H9 (cell line): ENCODE data around the gene PLXNA2. TPM values are rescaled to one million over a fixed set of nuclear protein-coding genes. Genes with fewer than 3 reads are reported as not detected.

Experiments used
- DNase-seq: peaks from one replicate; pipeline ENCODE4 v3.0.0-alpha.2; 2017
- H2AFZ ChIP-seq: one replicate; pipeline ENCODE4 v1.6.1; 2013; ENCODE audit warnings: mild to moderate bottlenecking, low read length, control low read depth, moderate library complexity
- H2AK5ac ChIP-seq: 2 replicates; pipeline ENCODE4 v1.6.1; 2013; ENCODE audit warnings: low read length, control low read depth, mixed read lengths; ENCODE audit not compliant: insufficient read length
- H2BK120ac ChIP-seq: one replicate; pipeline ENCODE4 v1.6.1; 2013; ENCODE audit warnings: low read depth, mild to moderate bottlenecking, low read length, control low read depth, inconsistent platforms; ENCODE audit not compliant: poor library complexity, severe bottlenecking
- H2BK12ac ChIP-seq: 2 replicates; pipeline ENCODE4 v1.6.1; 2013; ENCODE audit warnings: low read length, control low read depth, mixed read lengths, low read depth; ENCODE audit not compliant: insufficient read length
- H2BK15ac ChIP-seq: 2 replicates; pipeline ENCODE4 v1.6.1; 2013; ENCODE audit warnings: low read depth, low read length, control low read depth
- H2BK20ac ChIP-seq: one replicate; pipeline ENCODE4 v1.6.1; 2013; ENCODE audit warnings: low read depth, mild to moderate bottlenecking, low read length, control low read depth, inconsistent platforms; ENCODE audit not compliant: poor library complexity, severe bottlenecking
- H2BK5ac ChIP-seq: 2 replicates; pipeline ENCODE4 v1.6.1; 2013; ENCODE audit warnings: low read length, control low read depth, mixed read lengths; ENCODE audit not compliant: insufficient read length
- H3K14ac ChIP-seq: 2 replicates; pipeline ENCODE4 v1.6.1; 2013; ENCODE audit warnings: low read length, control low read depth; ENCODE audit not compliant: insufficient read depth
- H3K18ac ChIP-seq: 2 replicates; pipeline ENCODE4 v1.6.1; 2013; ENCODE audit warnings: low read depth, mild to moderate bottlenecking, mixed read lengths, low read length, control low read depth; ENCODE audit not compliant: insufficient read length
- H3K23ac ChIP-seq: 2 replicates; pipeline ENCODE4 v1.6.1; 2013; ENCODE audit warnings: low read length, control low read depth, mixed read lengths, low read depth; ENCODE audit not compliant: insufficient read length
- H3K23me2 ChIP-seq: 2 replicates; pipeline ENCODE4 v1.6.1; 2013; ENCODE audit warnings: low read depth, mild to moderate bottlenecking, mixed read lengths, low read length, control low read depth; ENCODE audit not compliant: insufficient read length, poor library complexity, severe bottlenecking
- H3K27ac ChIP-seq: 2 replicates; pipeline ENCODE4 v1.5.1; 2013; ENCODE audit warnings: low read length, control low read depth, mixed read lengths, low read depth; ENCODE audit not compliant: insufficient read length
- H3K27me3 ChIP-seq: 2 replicates; pipeline ENCODE4 v1.6.1; 2013; ENCODE audit warnings: low read length, control low read depth, inconsistent platforms; ENCODE audit not compliant: insufficient read depth
- H3K4ac ChIP-seq: 2 replicates; pipeline ENCODE4 v1.6.1; 2013; ENCODE audit warnings: low read depth, mild to moderate bottlenecking, control low read depth, inconsistent platforms, low read length, moderate library complexity
- H3K4me1 ChIP-seq: 2 replicates; pipeline ENCODE4 v1.6.1; 2013; ENCODE audit warnings: low read length, control low read depth, inconsistent platforms; ENCODE audit not compliant: insufficient read depth
- H3K4me2 ChIP-seq: 2 replicates; pipeline ENCODE4 v1.6.1; 2013; ENCODE audit warnings: low read length, control low read depth, mixed read lengths; ENCODE audit not compliant: insufficient read length, insufficient read depth
- H3K56ac ChIP-seq: 2 replicates; pipeline ENCODE4 v1.6.1; 2013; ENCODE audit warnings: low read depth, mild to moderate bottlenecking, mixed read lengths, low read length, control low read depth; ENCODE audit not compliant: insufficient read length
- H3K79me1 ChIP-seq: 2 replicates; pipeline ENCODE4 v1.6.1; 2013; ENCODE audit warnings: low read depth, mild to moderate bottlenecking, moderate library complexity, low read length, control low read depth, inconsistent platforms; ENCODE audit not compliant: insufficient read depth, poor library complexity, severe bottlenecking
- H3K79me2 ChIP-seq: 2 replicates; pipeline ENCODE4 v1.6.1; 2013; ENCODE audit warnings: low read length, control low read depth, inconsistent platforms; ENCODE audit not compliant: insufficient read depth
- H3K9ac ChIP-seq: 2 replicates; pipeline ENCODE4 v1.6.1; 2013; ENCODE audit warnings: low read length, control low read depth, mixed read lengths; ENCODE audit not compliant: insufficient read length; ENCODE audit errors: extremely low read depth
- H3K9me3 ChIP-seq: one replicate; pipeline ENCODE4 v1.6.1; 2013; ENCODE audit warnings: low read depth, low read length, inconsistent platforms; ENCODE audit not compliant: control insufficient read depth
- H3T11ph ChIP-seq: one replicate; pipeline ENCODE4 v1.6.1; 2013; ENCODE audit warnings: mild to moderate bottlenecking, low read length, control low read depth, inconsistent platforms
- H4K20me1 ChIP-seq: one replicate; pipeline ENCODE4 v1.6.1; 2013; ENCODE audit not compliant: control insufficient read depth, insufficient read length, insufficient read depth
- H4K5ac ChIP-seq: 2 replicates; pipeline ENCODE4 v1.6.1; 2013; ENCODE audit warnings: low read depth, mild to moderate bottlenecking, mixed read lengths, low read length, control low read depth; ENCODE audit not compliant: insufficient read length
- H4K8ac ChIP-seq: replicated peaks from 2 replicates; pipeline ENCODE4 v1.6.1; 2013; ENCODE audit warnings: low read length, control low read depth, mixed read lengths, low read depth; ENCODE audit not compliant: insufficient read length
- H4K91ac ChIP-seq: 2 replicates; pipeline ENCODE4 v1.6.1; 2013; ENCODE audit warnings: low read depth, mild to moderate bottlenecking, moderate library complexity, mixed read lengths, low read length, control low read depth; ENCODE audit not compliant: insufficient read length
- H3K27ac Mint-ChIP-seq, 3 experiments: 2 replicates in 2 of 3; 3 replicates in 1 of 3; pipeline ENCODE4 v1.8.0; 2020 to 2021; ENCODE audit warnings: mixed read lengths in 3 of 3, mild to moderate bottlenecking in 1 of 3, moderate library complexity in 1 of 3
- H3K27me3 Mint-ChIP-seq: 2 replicates; pipeline ENCODE4 v1.8.0; 2021; ENCODE audit warnings: low read depth, mild to moderate bottlenecking, moderate library complexity, mixed read lengths
- H3K36me3 Mint-ChIP-seq, 3 experiments: 2 replicates in 2 of 3; 3 replicates in 1 of 3; pipeline ENCODE4 v1.8.0; 2020 to 2021; ENCODE audit warnings: low read depth in 3 of 3, mixed read lengths in 3 of 3; ENCODE audit not compliant: insufficient read depth in 1 of 3
- H3K4me1 Mint-ChIP-seq, 2 experiments: 2 replicates each; pipeline ENCODE4 v1.8.0; 2020; ENCODE audit warnings: mixed read lengths in 2 of 2
- H3K4me3 Mint-ChIP-seq, 2 experiments: 2 replicates in 1 of 2; 3 replicates in 1 of 2; pipeline ENCODE4 v1.8.0; 2020 to 2021; ENCODE audit warnings: mild to moderate bottlenecking in 2 of 2, mixed read lengths in 2 of 2, moderate library complexity in 1 of 2
- H3K9me3 Mint-ChIP-seq, 2 experiments: 2 replicates in 1 of 2; 3 replicates in 1 of 2; pipeline ENCODE4 v1.8.0; 2020; ENCODE audit warnings: mild to moderate bottlenecking in 2 of 2, mixed read lengths in 2 of 2, moderate library complexity in 1 of 2
- CTCF ChIP-seq: fragments of 200-600 bp; sonication (generic); conservative IDR thresholded peaks from 3 replicates; pipeline ENCODE4 v1.8.0; 2021; ENCODE audit warnings: antibody characterized with exemption, mild to moderate bottlenecking
- WGBS: extraction: QIAGEN DNeasy Blood & Tissue Kit; methylation state at CpG from one replicate; pipeline ENCODE4 v1.1.7; 2013; ENCODE audit warnings: missing lambda C conversion rate, low lambda C conversion rate, mixed read lengths; ENCODE audit not compliant: insufficient read length; ENCODE audit errors: extremely low coverage; 5-methylcytosine and 5-hydroxymethylcytosine counted together
- total RNA-seq: library from RNA; stranded (reverse); gene quantifications from 2 replicates; pipeline ENCODE4 v1.2.1, GENCODE V29; 2021

The PLXNA2 gene
- total RNA-seq, 1 experiment from 2014 or later: 0.57 TPM

- H3K23me2 ChIP-seq: peaks cover 3% of the 10 kb centered on the region
- no peaks in the 10 kb centered on the region for H3K4me1 ChIP-seq
- no peak overlapping the region for H2BK12ac ChIP-seq
These were observed 58.4 kb downstream of the PLXNA2 start for GRCh38 chr1:208185801-208186231.

More at GRCh38 chr1:208185801-208186231, 58.4 kb downstream of the PLXNA2 start:
- Histone ChIP-seq H4K5ac (no peak overlapping the region), H3K79me1 (no peaks in the 10 kb centered on the region), H3K9ac (no peak overlapping the region), H2BK5ac (no peak overlapping the region), H3K4ac (no peak overlapping the region), H3K14ac (no peak overlapping the region), H3K56ac (no peak overlapping the region), H4K8ac (no peak overlapping the region), H3K9me3 (no peaks in the 10 kb centered on the region), H3K4me2 (no peak overlapping the region), H2BK20ac (no peak overlapping the region), H3K18ac (no peak overlapping the region), H4K91ac (no peak overlapping the region), H2AK5ac (no peak overlapping the region), H3K79me2 (no peaks in the 10 kb centered on the region), H2BK15ac (no peak overlapping the region), H2BK120ac (no peak overlapping the region), H2AFZ (no peak overlapping the region), H3K27me3 (no peaks in the 10 kb centered on the region), H3T11ph (no peak overlapping the region), H4K20me1 (no peaks in the 10 kb centered on the region), H3K23ac (no peak overlapping the region), H3K27ac (no peak overlapping the region)
- WGBS: no CpG with 5 or more reads among the region's 3 CpGs
- H3K36me3 Mint-ChIP-seq: no peaks in the 10 kb centered on the region
- H3K27ac Mint-ChIP-seq: no peak overlapping the region
- TF ChIP-seq CTCF: no peak
- H3K4me1 Mint-ChIP-seq: peaks cover 10 to 23% of the 10 kb centered on the region in 2 experiments
- DNase-seq: no peak
- no peak overlapping the region for H3K4me3 Mint-ChIP-seq
- H3K9me3 Mint-ChIP-seq: no peaks in the 10 kb centered on the region
- H3K27me3 Mint-ChIP-seq: peaks cover 5% of the 10 kb centered on the region; the same call in 1 of the 2 replicates
